H7 (cell line): Measurements from ENCODE around the gene MEGF6. TPM values are rescaled to one million over a fixed set of nuclear protein-coding genes. Genes with fewer than 3 reads are reported as not detected.
"Not testable (repeated sequence)": the region's sequence is repeated elsewhere in the genome, so short reads cannot be mapped to it uniquely, and the experiment has no call there.

Source experiments
- DNase-seq: peaks from one replicate; pipeline ENCODE4 v3.0.0; 2012
- H3K27me3 ChIP-seq: 2 replicates; pipeline ENCODE4 v1.6.0; 2011; ENCODE audit warnings: mild to moderate bottlenecking, low read length; ENCODE audit not compliant: control insufficient read depth, insufficient read depth
- H3K36me3 ChIP-seq: replicated peaks from 2 replicates; pipeline ENCODE4 v1.5.1; 2011; ENCODE audit warnings: low read length; ENCODE audit not compliant: control insufficient read depth, insufficient read depth
- H3K4me3 ChIP-seq: 2 replicates; pipeline ENCODE4 v1.5.1; 2011; ENCODE audit warnings: low read depth, mild to moderate bottlenecking, control low read depth, low read length, moderate library complexity; ENCODE audit not compliant: insufficient read depth
- total RNA-seq: library from RNA; depleted of rRNA; stranded (reverse); fragments of >200 nt; shearing (Covaris generic); gene quantifications from 2 replicates; pipeline ENCODE4 v1.2.3, GENCODE V29; 2014

The MEGF6 gene
- total RNA-seq, 1 experiment from 2014 or later = 27.1 TPM

DNA sequence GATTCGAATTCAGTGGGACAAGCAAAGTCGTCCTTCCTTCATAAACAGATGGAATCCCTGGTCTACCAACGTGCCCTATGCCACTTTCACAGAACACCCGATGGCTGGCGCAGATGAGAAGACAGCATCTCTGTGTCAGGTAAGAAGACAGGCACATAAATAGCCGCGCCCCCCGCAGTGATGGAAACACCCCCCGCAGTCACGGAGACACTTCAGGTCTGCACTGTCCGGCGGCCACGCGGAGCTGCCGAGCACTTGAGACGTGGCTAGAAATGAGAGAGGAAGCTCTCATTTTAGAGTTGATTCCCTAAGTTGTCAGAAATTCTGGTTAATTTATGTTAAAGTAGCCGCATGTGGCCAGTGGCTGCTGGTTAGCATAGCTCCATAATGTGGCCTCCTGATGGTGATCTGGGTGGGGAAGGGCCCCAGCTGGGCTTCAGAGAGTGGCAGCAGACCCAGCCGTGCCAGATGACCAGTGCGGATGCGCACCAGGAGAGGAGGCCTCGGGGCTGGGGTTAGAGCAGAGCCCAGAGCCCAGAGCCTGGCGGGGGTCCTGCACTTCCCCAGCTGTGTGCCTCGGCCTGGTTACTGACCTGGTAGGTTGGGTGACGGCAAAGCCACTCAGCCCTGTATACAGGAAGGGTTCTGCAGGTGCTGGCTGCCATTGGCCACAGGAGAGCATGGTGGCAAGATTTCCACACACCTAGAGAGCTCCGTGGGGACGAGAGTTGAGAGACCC lies 16.4 kb upstream of the MEGF6 start:
- no peak for DNase-seq
- peaks cover 2% of the 10 kb centered on the region; the same call in 1 of the 2 replicates for H3K27me3 ChIP-seq
- H3K4me3 ChIP-seq = no peak overlapping the region
- H3K36me3 ChIP-seq = peaks cover 1% of the 10 kb centered on the region

DNA sequence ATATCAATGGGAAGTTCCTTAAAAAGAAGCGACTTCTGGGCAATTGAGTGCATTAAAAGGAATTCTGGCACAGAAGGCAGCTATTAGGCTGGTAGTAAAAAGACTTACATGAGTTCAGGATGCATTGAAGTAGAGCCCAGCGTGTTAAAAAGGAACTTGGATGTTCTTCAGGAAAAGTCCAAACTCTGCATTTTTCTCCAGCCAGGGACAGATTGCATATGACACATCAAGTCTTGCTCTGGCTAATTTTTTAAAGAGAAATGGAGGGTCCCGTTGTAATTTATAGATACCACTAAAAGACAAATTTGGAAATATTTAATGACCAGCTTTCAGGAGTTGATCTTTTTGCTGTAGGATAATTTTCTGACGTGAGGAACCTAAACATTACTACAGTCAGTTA lies 14.7 kb upstream of the MEGF6 start:
- H3K27me3 ChIP-seq = peaks cover 2% of the 10 kb centered on the region; the same call in 1 of the 2 replicates
- H3K36me3 ChIP-seq = peaks cover 1% of the 10 kb centered on the region
- no peak for DNase-seq
- H3K4me3 ChIP-seq = no peak overlapping the region; the same call in 1 of the 2 replicates

- DNase-seq = peak; percentile 85
- Histone ChIP-seq H3K36me3 (peaks cover 1% of the 10 kb centered on the region), H3K4me3 (peak overlapping the region; percentile 73)
These were observed 14.0 kb upstream of the MEGF6 start for GRCh38 chr1:3625151-3625907.

GRCh38 chr1:3624200-3625136 lies 13.2 kb upstream of the MEGF6 start, which contains the start of gene TPRG1L:
Gene TPRG1L, plus strand, starts transcription at chr1:3625015. Its CDS starts 58 bp downstream, at chr1:3625073.
- peak; percentile 100 for DNase-seq
- Histone ChIP-seq H3K36me3 (peaks cover 1% of the 10 kb centered on the region), H3K27me3 (peaks cover 5% of the 10 kb centered on the region), H3K4me3 (peak within 1 kb of the TSS; percentile 88)

More at GRCh38 chr1:3625151-3625907, 14.0 kb upstream of the MEGF6 start:
- H3K27me3 ChIP-seq = peaks cover 4% of the 10 kb centered on the region

DNA sequence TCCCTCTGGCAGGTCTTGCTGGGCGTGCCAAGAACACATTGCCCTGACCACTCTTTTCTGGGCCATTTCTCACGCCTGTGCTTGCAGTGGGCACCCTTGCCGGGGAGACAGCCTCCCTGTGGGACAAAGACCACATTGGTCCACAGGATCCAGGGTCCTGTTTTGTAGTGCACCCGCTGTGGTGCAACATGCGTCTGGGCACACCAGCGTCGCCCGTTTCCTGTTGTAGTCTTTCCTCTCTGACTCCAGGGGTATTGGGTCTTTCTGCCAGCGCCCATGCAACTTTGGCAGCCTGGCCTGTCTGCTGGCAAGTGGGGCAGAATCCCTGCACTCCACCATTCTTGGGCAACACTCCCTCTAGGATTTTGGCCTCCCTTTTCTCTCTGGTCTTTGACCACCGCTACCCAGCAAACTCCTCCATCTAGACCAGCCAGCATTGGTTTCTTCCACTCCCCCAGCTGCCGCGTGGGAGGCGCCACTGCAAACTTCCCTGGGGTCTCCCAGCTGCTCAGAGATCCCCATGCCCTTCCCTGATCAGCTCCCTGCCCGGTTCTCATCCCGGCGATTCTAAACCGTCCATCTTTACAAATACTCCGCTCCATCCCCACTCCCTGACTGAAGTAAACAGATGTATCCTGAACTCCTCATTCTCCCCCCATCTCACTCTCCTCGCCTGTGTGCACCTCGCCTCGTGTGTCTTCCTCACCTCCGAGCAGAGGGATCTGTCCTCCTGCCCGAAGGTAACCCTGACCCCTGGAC lies 12.3 kb upstream of the MEGF6 start:
- Histone ChIP-seq H3K27me3 (peaks cover 5% of the 10 kb centered on the region), H3K36me3 (peaks cover 1% of the 10 kb centered on the region), H3K4me3 (peak overlapping the region; percentile 88)
- no peak for DNase-seq

DNA sequence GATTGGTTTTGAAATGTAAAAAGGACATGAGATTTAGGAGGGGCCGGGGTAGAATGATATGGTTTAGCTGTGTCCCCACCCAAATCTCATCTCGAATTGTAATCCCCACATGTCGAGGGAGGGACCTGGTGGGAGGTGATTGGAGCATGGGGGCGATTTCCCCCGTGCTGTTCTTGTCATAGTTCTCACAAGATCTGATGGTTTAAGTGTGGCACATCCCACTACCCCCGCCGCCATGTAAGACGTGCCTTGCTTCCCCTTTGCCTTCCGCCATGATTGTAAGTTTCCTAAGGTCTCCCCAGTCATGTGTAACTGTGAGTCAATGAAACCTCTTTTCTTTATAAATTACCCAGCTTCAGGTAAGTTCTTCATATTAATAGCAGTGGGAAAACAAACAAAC lies 10.8 kb upstream of the MEGF6 start:
- not testable (repeated sequence) for DNase-seq, H3K4me3 ChIP-seq, H3K36me3 ChIP-seq, H3K27me3 ChIP-seq

GRCh38 chr1:3621151-3621671 lies 9.9 kb upstream of the MEGF6 start:
- not testable (repeated sequence) for H3K36me3 ChIP-seq, H3K27me3 ChIP-seq, H3K4me3 ChIP-seq, DNase-seq

DNA sequence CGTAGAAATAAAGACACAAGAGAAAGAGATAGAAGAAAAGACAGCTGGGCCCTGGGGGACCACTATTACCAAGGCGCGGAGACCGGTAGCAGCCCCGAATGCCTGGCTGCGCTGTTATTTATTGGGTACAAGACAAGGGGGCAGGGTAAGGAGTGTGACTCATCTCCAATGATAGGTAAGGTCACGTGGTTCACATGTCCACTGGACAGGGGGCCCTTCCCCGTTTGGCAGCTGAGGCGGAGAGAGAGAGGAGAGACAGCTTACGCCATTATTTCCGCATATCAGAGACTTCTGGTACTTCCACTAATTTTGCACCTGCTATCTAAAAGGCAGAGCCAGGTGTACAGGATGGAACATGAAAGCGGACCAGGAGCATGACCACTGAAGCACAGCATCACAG lies 9.4 kb upstream of the MEGF6 start:
- no peak for DNase-seq
- H3K27me3 ChIP-seq = peaks cover 5% of the 10 kb centered on the region
- H3K4me3 ChIP-seq = no peak overlapping the region
- no peaks in the 10 kb centered on the region for H3K36me3 ChIP-seq

GRCh38 chr1:3618881-3619671 lies 7.8 kb upstream of the MEGF6 start:
- peaks cover 5% of the 10 kb centered on the region for H3K27me3 ChIP-seq
- H3K4me3 ChIP-seq = no peak overlapping the region
- no peaks in the 10 kb centered on the region for H3K36me3 ChIP-seq
- peak; percentile 93 for DNase-seq

DNA sequence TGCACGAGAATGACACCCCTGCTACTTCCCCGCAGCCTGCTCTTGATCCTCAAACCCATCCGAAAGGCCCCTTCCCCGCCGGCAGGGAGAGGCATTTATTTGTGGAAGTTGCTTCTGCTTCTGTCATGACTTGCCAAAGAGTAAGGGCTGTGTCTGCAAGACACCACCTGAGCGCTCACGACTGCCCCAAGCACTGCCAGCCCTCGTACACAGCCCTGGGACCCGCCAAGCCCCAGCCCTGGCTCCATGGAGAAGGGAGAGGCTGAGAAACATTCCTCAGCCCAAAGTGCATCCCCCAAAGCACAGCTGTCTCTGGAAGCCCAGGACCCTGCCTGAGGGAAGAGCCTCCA lies 7.2 kb upstream of the MEGF6 start:
- Histone ChIP-seq H3K4me3 (no peak overlapping the region), H3K36me3 (no peaks in the 10 kb centered on the region), H3K27me3 (peaks cover 5% of the 10 kb centered on the region)
- DNase-seq = no peak

DNA sequence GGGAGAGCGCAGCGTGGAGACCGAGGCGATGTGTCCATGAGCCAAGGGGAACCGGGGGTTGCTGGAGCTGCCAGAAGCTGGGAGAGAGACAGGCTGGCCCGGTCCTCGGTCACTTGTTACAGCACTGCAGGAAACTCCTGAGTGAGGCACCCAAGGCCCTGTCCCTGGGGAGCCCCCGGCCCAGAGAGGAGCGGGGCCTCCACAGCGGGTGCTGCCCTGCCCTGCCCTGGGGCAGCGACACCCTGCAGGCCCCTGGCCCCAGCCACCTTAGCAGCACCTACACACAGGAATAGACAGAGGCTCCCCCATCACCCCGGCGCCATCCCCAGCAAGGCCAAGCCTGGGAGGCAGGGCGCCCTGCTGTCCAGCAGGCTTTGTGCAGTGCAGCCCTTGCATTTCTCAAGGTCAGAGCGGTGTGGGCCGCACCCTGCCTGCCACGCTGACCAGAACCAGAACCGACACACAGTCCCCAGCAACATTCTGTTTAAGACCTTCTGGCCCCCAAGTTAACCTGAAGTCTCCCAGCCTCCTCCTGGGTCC lies 6.6 kb upstream of the MEGF6 start:
- Histone ChIP-seq H3K27me3 (peaks cover 4% of the 10 kb centered on the region), H3K36me3 (no peaks in the 10 kb centered on the region), H3K4me3 (no peak overlapping the region)
- no peak for DNase-seq

DNA sequence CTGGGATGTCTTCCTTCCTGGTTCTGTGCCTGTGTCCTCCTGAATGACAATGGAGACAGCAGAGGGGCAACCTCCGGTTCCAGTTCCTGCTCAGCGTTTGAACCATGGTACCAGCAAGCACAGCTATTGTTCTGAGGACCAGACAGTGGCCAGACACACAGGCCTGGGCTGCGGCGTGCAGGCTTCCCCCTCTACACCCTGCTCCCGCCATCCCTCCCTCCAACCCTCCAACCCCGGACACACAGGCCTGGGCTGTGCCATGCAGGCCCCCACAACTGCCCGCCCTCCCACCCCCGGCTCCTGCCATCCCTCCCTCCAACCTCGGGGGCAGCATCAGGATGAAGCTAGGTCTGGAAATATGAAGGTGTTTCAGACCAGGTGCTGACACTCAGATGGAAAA lies 5.6 kb upstream of the MEGF6 start:
- no peak overlapping the region for H3K4me3 ChIP-seq
- no peaks in the 10 kb centered on the region for H3K36me3 ChIP-seq
- H3K27me3 ChIP-seq = peaks cover 13% of the 10 kb centered on the region
- no peak for DNase-seq
